ENCODE measurements around the gene UQCRH. TPM values are rescaled to one million over a fixed set of nuclear protein-coding genes. Genes with fewer than 3 reads are reported as not detected.
"Not testable (repeated sequence)": the region's sequence is repeated elsewhere in the genome, so short reads cannot be mapped to it uniquely, and the experiment has no call there.

The UQCRH gene
- total RNA-seq, 4 donors from 2014 or later = 398 to 609 (median 515) TPM

GRCh38 chr1:46306159-46306530, 2.6 kb downstream of the UQCRH start:
- no peak for TF ChIP-seq CTCF (IDR thresholded peaks at IDR 0.05)
- no peak for ATAC-seq (ENCODE audit: low FRiP score)
- DNase-seq (ENCODE audit: low spot score) = no peak

- DNase-seq (ENCODE audit: low spot score) = no peak
- no peak for ATAC-seq (ENCODE audit: low FRiP score)
- TF ChIP-seq CTCF (IDR thresholded peaks at IDR 0.05) = no peak
Measured at GRCh38 chr1:46309401-46310159, 6.1 kb downstream of the UQCRH start.

- TF ChIP-seq CTCF (IDR thresholded peaks at IDR 0.05) = no peak
- DNase-seq (ENCODE audit: low spot score) (no peak), ATAC-seq (ENCODE audit: low FRiP score) (no peak)
Measured at GRCh38 chr1:46310321-46310720, 6.8 kb downstream of the UQCRH start.

- ATAC-seq (ENCODE audit: low FRiP score) (no peak), DNase-seq (ENCODE audit: low spot score) (no peak)
- TF ChIP-seq CTCF (IDR thresholded peaks at IDR 0.05) = no peak
Measured at GRCh38 chr1:46315669-46316403, 12.3 kb downstream of the UQCRH start.

GRCh38 chr1:46317323-46317722, 13.8 kb downstream of the UQCRH start:
- DNase-seq (ENCODE audit: low spot score) = no peak
- no peak for ATAC-seq (ENCODE audit: low FRiP score)
- no peak for TF ChIP-seq CTCF (IDR thresholded peaks at IDR 0.05)

GRCh38 chr1:46319301-46319700, 15.8 kb downstream of the UQCRH start:
- not testable (repeated sequence) for ATAC-seq (ENCODE audit: low FRiP score); DNase-seq (ENCODE audit: low spot score)

- DNase-seq (ENCODE audit: low spot score); ATAC-seq (ENCODE audit: low FRiP score): not testable (repeated sequence)
Measured at GRCh38 chr1:46319960-46320914, 16.7 kb downstream of the UQCRH start.

- DNase-seq (ENCODE audit: low spot score); ATAC-seq (ENCODE audit: low FRiP score): not testable (repeated sequence)
Measured at GRCh38 chr1:46322191-46322590, 18.7 kb downstream of the UQCRH start.

GRCh38 chr1:46325285-46326076, 22.0 kb downstream of the UQCRH start:
- ATAC-seq (ENCODE audit: low FRiP score); DNase-seq (ENCODE audit: low spot score): not testable (repeated sequence)

GRCh38 chr1:46328182-46328581, 24.7 kb downstream of the UQCRH start:
- not testable (repeated sequence) for DNase-seq (ENCODE audit: low spot score); ATAC-seq (ENCODE audit: low FRiP score)

GRCh38 chr1:46329807-46330206, 26.3 kb downstream of the UQCRH start:
- DNase-seq (ENCODE audit: low spot score); ATAC-seq (ENCODE audit: low FRiP score): not testable (repeated sequence)
